ENCODE data around the gene USP33.

GRCh38 chr1:77762072-77762476, 2.4 kb upstream of the USP33 start:
- TF ChIP-seq, protein P1, sequence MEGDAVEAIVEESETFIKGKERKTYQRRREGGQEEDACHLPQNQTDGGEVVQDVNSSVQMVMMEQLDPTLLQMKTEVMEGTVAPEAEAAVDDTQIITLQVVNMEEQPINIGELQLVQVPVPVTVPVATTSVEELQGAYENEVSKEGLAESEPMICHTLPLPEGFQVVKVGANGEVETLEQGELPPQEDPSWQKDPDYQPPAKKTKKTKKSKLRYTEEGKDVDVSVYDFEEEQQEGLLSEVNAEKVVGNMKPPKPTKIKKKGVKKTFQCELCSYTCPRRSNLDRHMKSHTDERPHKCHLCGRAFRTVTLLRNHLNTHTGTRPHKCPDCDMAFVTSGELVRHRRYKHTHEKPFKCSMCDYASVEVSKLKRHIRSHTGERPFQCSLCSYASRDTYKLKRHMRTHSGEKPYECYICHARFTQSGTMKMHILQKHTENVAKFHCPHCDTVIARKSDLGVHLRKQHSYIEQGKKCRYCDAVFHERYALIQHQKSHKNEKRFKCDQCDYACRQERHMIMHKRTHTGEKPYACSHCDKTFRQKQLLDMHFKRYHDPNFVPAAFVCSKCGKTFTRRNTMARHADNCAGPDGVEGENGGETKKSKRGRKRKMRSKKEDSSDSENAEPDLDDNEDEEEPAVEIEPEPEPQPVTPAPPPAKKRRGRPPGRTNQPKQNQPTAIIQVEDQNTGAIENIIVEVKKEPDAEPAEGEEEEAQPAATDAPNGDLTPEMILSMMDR (conservative IDR thresholded peaks at IDR 0.05; ENCODE audit: low read length) = no peak
- TF ChIP-seq EZH2phosphoT487 (IDR thresholded peaks at IDR 0.05; ENCODE audit: borderline replicate concordance, low read depth, low read length) = no peak

All from OCI-LY7 (cell line).